Measurements from ENCODE around the gene POU6F2. TPM values are rescaled to one million over a fixed set of nuclear protein-coding genes. Genes with fewer than 3 reads are reported as not detected.

POU6F2 gene
- total RNA-seq, 1 experiment from 2014 or later, result 3.9 TPM

- Histone ChIP-seq H3K4me3 (ENCODE audit: low read depth, low read length) (no peak overlapping the region), H3K4me1 (no peaks in the 10 kb centered on the region), H3K9me3 (no peaks in the 10 kb centered on the region), H3K36me3 (ENCODE audit: control insufficient read depth, insufficient read depth, low read length) (no peaks in the 10 kb centered on the region), H3K27me3 (replicated peaks; ENCODE audit: control insufficient read depth, insufficient read depth, low read length) (no peaks in the 10 kb centered on the region; the same call in 1 of the 2 replicates)
- no TSS peak for BruUV-seq (replicated peaks)
- TF ChIP-seq CTCF (IDR thresholded peaks at IDR 0.05; ENCODE audit: insufficient read depth in 1 of 2, low read depth in 1 of 2, low read length in 1 of 2, severe bottlenecking in 1 of 2, unreplicated experiment in 1 of 2), result no peak
- Mint-ChIP-seq H3K27ac (ENCODE audit: unreplicated experiment) (no peak overlapping the region), H3K36me3 (ENCODE audit: insufficient read depth, unreplicated experiment) (no peaks in the 10 kb centered on the region), H3K4me1 (ENCODE audit: low read depth, unreplicated experiment) (peaks cover 4% of the 10 kb centered on the region), H3K4me3 (ENCODE audit: unreplicated experiment) (no peak overlapping the region), H3K27me3 (ENCODE audit: insufficient read depth, unreplicated experiment) (peaks cover 25% of the 10 kb centered on the region), H3K9me3 (ENCODE audit: unreplicated experiment) (no peaks in the 10 kb centered on the region)
- intact Hi-C loops (cut with micrococcal nuclease; ENCODE audit: unreplicated experiment), result no loop called here
- DNase-seq, result no peak
- ChIA-PET CTCF (no interaction called here), POLR2A (no interaction called here)
These were observed 14.5 kb downstream of the POU6F2 start for GRCh38 chr7:38992203-38992602.

- ChIA-PET POLR2A (no interaction called here), CTCF (no interaction called here)
- no peak for DNase-seq
- BruUV-seq (replicated peaks), result no TSS peak
- Mint-ChIP-seq H3K4me1 (ENCODE audit: low read depth, unreplicated experiment) (peaks cover 7% of the 10 kb centered on the region), H3K27ac (ENCODE audit: unreplicated experiment) (no peak overlapping the region), H3K4me3 (ENCODE audit: unreplicated experiment) (no peak overlapping the region), H3K27me3 (ENCODE audit: insufficient read depth, unreplicated experiment) (peaks cover 6% of the 10 kb centered on the region), H3K36me3 (ENCODE audit: insufficient read depth, unreplicated experiment) (no peaks in the 10 kb centered on the region), H3K9me3 (ENCODE audit: unreplicated experiment) (no peaks in the 10 kb centered on the region)
- Histone ChIP-seq H3K4me1 (no peaks in the 10 kb centered on the region), H3K36me3 (ENCODE audit: control insufficient read depth, insufficient read depth, low read length) (no peaks in the 10 kb centered on the region), H3K9me3 (no peaks in the 10 kb centered on the region), H3K4me3 (ENCODE audit: low read depth, low read length) (no peak overlapping the region), H3K27me3 (replicated peaks; ENCODE audit: control insufficient read depth, insufficient read depth, low read length) (no peaks in the 10 kb centered on the region)
- intact Hi-C loops (cut with micrococcal nuclease; ENCODE audit: unreplicated experiment), result no loop called here
- TF ChIP-seq CTCF (IDR thresholded peaks at IDR 0.05; ENCODE audit: insufficient read depth in 1 of 2, low read depth in 1 of 2, low read length in 1 of 2, severe bottlenecking in 1 of 2, unreplicated experiment in 1 of 2), result no peak
These were observed 23.9 kb downstream of the POU6F2 start for GRCh38 chr7:39001595-39001994.

GRCh38 chr7:39002755-39003154, 25.0 kb downstream of the POU6F2 start:
- H3K9me3 Mint-ChIP-seq (ENCODE audit: unreplicated experiment), result no peaks in the 10 kb centered on the region
- Histone ChIP-seq H3K9me3 (no peaks in the 10 kb centered on the region), H3K27me3 (replicated peaks; ENCODE audit: control insufficient read depth, insufficient read depth, low read length) (no peaks in the 10 kb centered on the region), H3K36me3 (ENCODE audit: control insufficient read depth, insufficient read depth, low read length) (no peaks in the 10 kb centered on the region), H3K4me1 (no peaks in the 10 kb centered on the region), H3K4me3 (ENCODE audit: low read depth, low read length) (no peak overlapping the region)
- POLR2A ChIA-PET, result no interaction called here
- BruUV-seq (replicated peaks), result no TSS peak
- no peak for TF ChIP-seq CTCF (IDR thresholded peaks at IDR 0.05; ENCODE audit: insufficient read depth in 1 of 2, low read depth in 1 of 2, low read length in 1 of 2, severe bottlenecking in 1 of 2, unreplicated experiment in 1 of 2)
- CTCF ChIA-PET, result no interaction called here
- H3K4me1 Mint-ChIP-seq (ENCODE audit: low read depth, unreplicated experiment), result no peaks in the 10 kb centered on the region
- H3K27ac Mint-ChIP-seq (ENCODE audit: unreplicated experiment), result no peak overlapping the region
- peaks cover 3% of the 10 kb centered on the region for H3K27me3 Mint-ChIP-seq (ENCODE audit: insufficient read depth, unreplicated experiment)
- no peak overlapping the region for H3K4me3 Mint-ChIP-seq (ENCODE audit: unreplicated experiment)
- no peaks in the 10 kb centered on the region for H3K36me3 Mint-ChIP-seq (ENCODE audit: insufficient read depth, unreplicated experiment)
- intact Hi-C loops (cut with micrococcal nuclease; ENCODE audit: unreplicated experiment), result no loop called here
- DNase-seq, result no peak

Data from Caco-2 (cell line).